ENCODE measurements around the gene NAALADL2.
"Not testable (repeated sequence)": the region's sequence is repeated elsewhere in the genome, so short reads cannot be mapped to it uniquely, and the experiment has no call there.

NAALADL2 gene

GRCh38 chr3:175526609-175527280, 667.6 kb downstream of the NAALADL2 start:
- 30 to 35% methylated on average over 3 to 4 of the region's 4 CpGs for WGBS, 2 experiments

GRCh38 chr3:175528693-175529092, 669.6 kb downstream of the NAALADL2 start:
- H3K4me1 ChIP-seq (ENCODE audit: control insufficient read depth, insufficient read depth, low read length); H3K27me3 ChIP-seq (ENCODE audit: control insufficient read depth, insufficient read depth, low read length, poor library complexity, severe bottlenecking); H3K9me3 ChIP-seq (ENCODE audit: control insufficient read depth, low read length); H3K27ac ChIP-seq (ENCODE audit: insufficient read depth, low read depth, low read length, poor library complexity, severe bottlenecking); H3K4me3 ChIP-seq (ENCODE audit: insufficient read depth, low read depth, low read length); H3K36me3 ChIP-seq (ENCODE audit: control insufficient read depth, insufficient read depth, low read length): not testable (repeated sequence)
- WGBS, 2 experiments, result 93 to 98% methylated on average over 2 of the region's 2 CpGs

More at GRCh38 chr3:175526609-175527280, 667.6 kb downstream of the NAALADL2 start:
- H3K4me1 ChIP-seq (ENCODE audit: control insufficient read depth, insufficient read depth, low read length), result peaks cover 9% of the 10 kb centered on the region
- no peaks in the 10 kb centered on the region for H3K27me3 ChIP-seq (ENCODE audit: control insufficient read depth, insufficient read depth, low read length, poor library complexity, severe bottlenecking)
- no peak overlapping the region for H3K27ac ChIP-seq (ENCODE audit: insufficient read depth, low read depth, low read length, poor library complexity, severe bottlenecking)
- H3K9me3 ChIP-seq (ENCODE audit: control insufficient read depth, low read length), result no peaks in the 10 kb centered on the region
- H3K4me3 ChIP-seq (ENCODE audit: insufficient read depth, low read depth, low read length), result no peak overlapping the region
- no peaks in the 10 kb centered on the region for H3K36me3 ChIP-seq (ENCODE audit: control insufficient read depth, insufficient read depth, low read length)

- 86 to 90% methylated on average over 2 of the region's 2 CpGs for WGBS, 2 experiments
- H3K9me3 ChIP-seq (ENCODE audit: control insufficient read depth, low read length), result no peaks in the 10 kb centered on the region
- H3K36me3 ChIP-seq (ENCODE audit: control insufficient read depth, insufficient read depth, low read length), result no peaks in the 10 kb centered on the region
- H3K27ac ChIP-seq (ENCODE audit: insufficient read depth, low read depth, low read length, poor library complexity, severe bottlenecking), result no peak overlapping the region
- no peaks in the 10 kb centered on the region for H3K4me1 ChIP-seq (ENCODE audit: control insufficient read depth, insufficient read depth, low read length)
- no peaks in the 10 kb centered on the region for H3K27me3 ChIP-seq (ENCODE audit: control insufficient read depth, insufficient read depth, low read length, poor library complexity, severe bottlenecking)
- H3K4me3 ChIP-seq (ENCODE audit: insufficient read depth, low read depth, low read length), result no peak overlapping the region
These were observed 676.2 kb downstream of the NAALADL2 start for GRCh38 chr3:175535351-175535750.

GRCh38 chr3:175546115-175546514, 687.0 kb downstream of the NAALADL2 start:
- WGBS, 2 experiments, result 93 to 95% methylated on average over 4 of the region's 4 CpGs
- no peaks in the 10 kb centered on the region for H3K9me3 ChIP-seq (ENCODE audit: control insufficient read depth, low read length)
- H3K4me3 ChIP-seq (ENCODE audit: insufficient read depth, low read depth, low read length), result no peak overlapping the region
- no peaks in the 10 kb centered on the region for H3K27me3 ChIP-seq (ENCODE audit: control insufficient read depth, insufficient read depth, low read length, poor library complexity, severe bottlenecking)
- H3K27ac ChIP-seq (ENCODE audit: insufficient read depth, low read depth, low read length, poor library complexity, severe bottlenecking), result no peak overlapping the region
- H3K4me1 ChIP-seq (ENCODE audit: control insufficient read depth, insufficient read depth, low read length), result no peaks in the 10 kb centered on the region
- no peaks in the 10 kb centered on the region for H3K36me3 ChIP-seq (ENCODE audit: control insufficient read depth, insufficient read depth, low read length)

- Histone ChIP-seq H3K27ac (ENCODE audit: insufficient read depth, low read depth, low read length, poor library complexity, severe bottlenecking) (no peak overlapping the region), H3K4me1 (ENCODE audit: control insufficient read depth, insufficient read depth, low read length) (no peaks in the 10 kb centered on the region), H3K27me3 (ENCODE audit: control insufficient read depth, insufficient read depth, low read length, poor library complexity, severe bottlenecking) (no peaks in the 10 kb centered on the region), H3K4me3 (ENCODE audit: insufficient read depth, low read depth, low read length) (no peak overlapping the region), H3K9me3 (ENCODE audit: control insufficient read depth, low read length) (no peaks in the 10 kb centered on the region), H3K36me3 (ENCODE audit: control insufficient read depth, insufficient read depth, low read length) (no peaks in the 10 kb centered on the region)
- 93 to 95% methylated on average over 1 of the region's 1 CpG for WGBS, 2 experiments
These were observed 693.8 kb downstream of the NAALADL2 start for GRCh38 chr3:175552929-175553328.

- no peaks in the 10 kb centered on the region for H3K4me1 ChIP-seq (ENCODE audit: control insufficient read depth, insufficient read depth, low read length)
- H3K27ac ChIP-seq (ENCODE audit: insufficient read depth, low read depth, low read length, poor library complexity, severe bottlenecking), result no peak overlapping the region
- H3K27me3 ChIP-seq (ENCODE audit: control insufficient read depth, insufficient read depth, low read length, poor library complexity, severe bottlenecking), result no peaks in the 10 kb centered on the region
These were observed 695.7 kb downstream of the NAALADL2 start for GRCh38 chr3:175554801-175555200.

GRCh38 chr3:175558261-175558660, 699.1 kb downstream of the NAALADL2 start:
- H3K27me3 ChIP-seq (ENCODE audit: control insufficient read depth, insufficient read depth, low read length, poor library complexity, severe bottlenecking), result no peaks in the 10 kb centered on the region
- H3K27ac ChIP-seq (ENCODE audit: insufficient read depth, low read depth, low read length, poor library complexity, severe bottlenecking), result no peak overlapping the region
- H3K36me3 ChIP-seq (ENCODE audit: control insufficient read depth, insufficient read depth, low read length), result no peaks in the 10 kb centered on the region
- no peak overlapping the region for H3K4me3 ChIP-seq (ENCODE audit: insufficient read depth, low read depth, low read length)
- H3K4me1 ChIP-seq (ENCODE audit: control insufficient read depth, insufficient read depth, low read length), result no peaks in the 10 kb centered on the region
- H3K9me3 ChIP-seq (ENCODE audit: control insufficient read depth, low read length), result no peaks in the 10 kb centered on the region
- 79 to 96% methylated on average over 1 of the region's 1 CpG for WGBS, 2 experiments

More at GRCh38 chr3:175554801-175555200, 695.7 kb downstream of the NAALADL2 start:
- Histone ChIP-seq H3K9me3 (ENCODE audit: control insufficient read depth, low read length) (no peaks in the 10 kb centered on the region), H3K36me3 (ENCODE audit: control insufficient read depth, insufficient read depth, low read length) (no peaks in the 10 kb centered on the region), H3K4me3 (ENCODE audit: insufficient read depth, low read depth, low read length) (no peak overlapping the region)

GRCh38 chr3:175564363-175564762, 705.2 kb downstream of the NAALADL2 start:
- H3K4me1 ChIP-seq (ENCODE audit: control insufficient read depth, insufficient read depth, low read length), result no peaks in the 10 kb centered on the region
- no peak overlapping the region for H3K4me3 ChIP-seq (ENCODE audit: insufficient read depth, low read depth, low read length)
- no peaks in the 10 kb centered on the region for H3K9me3 ChIP-seq (ENCODE audit: control insufficient read depth, low read length)
- no peaks in the 10 kb centered on the region for H3K36me3 ChIP-seq (ENCODE audit: control insufficient read depth, insufficient read depth, low read length)
- no peak overlapping the region for H3K27ac ChIP-seq (ENCODE audit: insufficient read depth, low read depth, low read length, poor library complexity, severe bottlenecking)
- no peaks in the 10 kb centered on the region for H3K27me3 ChIP-seq (ENCODE audit: control insufficient read depth, insufficient read depth, low read length, poor library complexity, severe bottlenecking)

GRCh38 chr3:175571096-175571495, 712.0 kb downstream of the NAALADL2 start:
- Histone ChIP-seq H3K4me1 (ENCODE audit: control insufficient read depth, insufficient read depth, low read length) (no peaks in the 10 kb centered on the region), H3K9me3 (ENCODE audit: control insufficient read depth, low read length) (no peaks in the 10 kb centered on the region), H3K27me3 (ENCODE audit: control insufficient read depth, insufficient read depth, low read length, poor library complexity, severe bottlenecking) (no peaks in the 10 kb centered on the region), H3K27ac (ENCODE audit: insufficient read depth, low read depth, low read length, poor library complexity, severe bottlenecking) (no peak overlapping the region), H3K4me3 (ENCODE audit: insufficient read depth, low read depth, low read length) (no peak overlapping the region), H3K36me3 (ENCODE audit: control insufficient read depth, insufficient read depth, low read length) (no peaks in the 10 kb centered on the region)

GRCh38 chr3:175573226-175573625, 714.1 kb downstream of the NAALADL2 start:
- no peak overlapping the region for H3K4me3 ChIP-seq (ENCODE audit: insufficient read depth, low read depth, low read length)
- no peaks in the 10 kb centered on the region for H3K36me3 ChIP-seq (ENCODE audit: control insufficient read depth, insufficient read depth, low read length)
- WGBS, 2 experiments, result no CpG with 5 or more reads among the region's 2 CpGs
- H3K27ac ChIP-seq (ENCODE audit: insufficient read depth, low read depth, low read length, poor library complexity, severe bottlenecking), result no peak overlapping the region
- H3K9me3 ChIP-seq (ENCODE audit: control insufficient read depth, low read length), result no peaks in the 10 kb centered on the region
- no peaks in the 10 kb centered on the region for H3K27me3 ChIP-seq (ENCODE audit: control insufficient read depth, insufficient read depth, low read length, poor library complexity, severe bottlenecking)
- no peaks in the 10 kb centered on the region for H3K4me1 ChIP-seq (ENCODE audit: control insufficient read depth, insufficient read depth, low read length)

GRCh38 chr3:175580318-175580717, 721.2 kb downstream of the NAALADL2 start:
- H3K4me3 ChIP-seq (ENCODE audit: insufficient read depth, low read depth, low read length), result no peak overlapping the region
- H3K27me3 ChIP-seq (ENCODE audit: control insufficient read depth, insufficient read depth, low read length, poor library complexity, severe bottlenecking), result no peaks in the 10 kb centered on the region
- no peaks in the 10 kb centered on the region for H3K4me1 ChIP-seq (ENCODE audit: control insufficient read depth, insufficient read depth, low read length)
- WGBS, 2 experiments, result 100% methylated on average over 1 of the region's 1 CpG; no CpG with 5 or more reads in 1 of the 2 experiments
- no peaks in the 10 kb centered on the region for H3K36me3 ChIP-seq (ENCODE audit: control insufficient read depth, insufficient read depth, low read length)
- no peak overlapping the region for H3K27ac ChIP-seq (ENCODE audit: insufficient read depth, low read depth, low read length, poor library complexity, severe bottlenecking)
- H3K9me3 ChIP-seq (ENCODE audit: control insufficient read depth, low read length), result no peaks in the 10 kb centered on the region
